AG09319 (cell line): ENCODE data around the gene SYPL2.
"Not testable (repeated sequence)": the region's sequence is repeated elsewhere in the genome, so short reads cannot be mapped to it uniquely, and the experiment has no call there.

Source experiments
- DNase-seq: peaks from one replicate; pipeline ENCODE4 v3.0.0-alpha.2; 2010; ENCODE audit warnings: low read depth; ENCODE audit errors: extremely low read depth
- CTCF ChIP-seq: IDR thresholded peaks from 2 replicates; pipeline ENCODE4 v1.5.1; 2011; ENCODE audit warnings: low read depth, mild to moderate bottlenecking, inconsistent platforms, low read length, moderate library complexity

The SYPL2 gene

GRCh38 chr1:109472779-109473178, 6.4 kb downstream of the SYPL2 start:
- no peak for TF ChIP-seq CTCF
- no peak for DNase-seq

GRCh38 chr1:109473284-109474057, 7.1 kb downstream of the SYPL2 start:
- not testable (repeated sequence) for DNase-seq

GRCh38 chr1:109474697-109475096, 8.4 kb downstream of the SYPL2 start:
- no peak for TF ChIP-seq CTCF
- DNase-seq: no peak

- DNase-seq: no peak
- no peak for TF ChIP-seq CTCF
Measured at GRCh38 chr1:109475261-109475660, 8.9 kb downstream of the SYPL2 start.

- DNase-seq: no peak
- TF ChIP-seq CTCF: no peak
Measured at GRCh38 chr1:109476825-109477224, 10.5 kb downstream of the SYPL2 start.

GRCh38 chr1:109477821-109478220, 11.5 kb downstream of the SYPL2 start:
- no peak for TF ChIP-seq CTCF
- no peak for DNase-seq

GRCh38 chr1:109478806-109479205, 12.5 kb downstream of the SYPL2 start:
- TF ChIP-seq CTCF: no peak
- no peak for DNase-seq

GRCh38 chr1:109479311-109479710, 13.0 kb downstream of the SYPL2 start:
- no peak for DNase-seq
- no peak for TF ChIP-seq CTCF
